ENCODE measurements around the gene ANK2.

Gene ANK2

GRCh38 chr4:113263274-113263673, 213.8 kb downstream of the ANK2 start:
- Histone ChIP-seq H3K36me3 (ENCODE audit: insufficient read depth, low read length) (peaks cover 5% of the 10 kb centered on the region; the same call in 1 of the 2 replicates), H3K9ac (ENCODE audit: low read depth, low read length) (no peak overlapping the region), H3K4me1 (ENCODE audit: insufficient read depth, low read length) (peaks cover 3% of the 10 kb centered on the region; the same call in 1 of the 2 replicates), H3K9me3 (ENCODE audit: control insufficient read depth, insufficient read depth, low read length) (no peaks in the 10 kb centered on the region)

- H3K4me1 ChIP-seq (ENCODE audit: insufficient read depth, low read length), result peaks cover 20% of the 10 kb centered on the region
- no peaks in the 10 kb centered on the region for H3K9me3 ChIP-seq (ENCODE audit: control insufficient read depth, insufficient read depth, low read length)
- H3K36me3 ChIP-seq (ENCODE audit: insufficient read depth, low read length), result peaks cover 4% of the 10 kb centered on the region; the same call in 1 of the 2 replicates
- H3K9ac ChIP-seq (ENCODE audit: low read depth, low read length), result no peak overlapping the region
Observed at GRCh38 chr4:113270520-113271319, 221.3 kb downstream of the ANK2 start.

- Histone ChIP-seq H3K36me3 (ENCODE audit: insufficient read depth, low read length) (peaks cover 4% of the 10 kb centered on the region; the same call in 1 of the 2 replicates), H3K9me3 (ENCODE audit: control insufficient read depth, insufficient read depth, low read length) (no peaks in the 10 kb centered on the region)
Observed at GRCh38 chr4:113272523-113272922, 223.1 kb downstream of the ANK2 start.

GRCh38 chr4:113273721-113274220, 224.3 kb downstream of the ANK2 start:
- Histone ChIP-seq H3K36me3 (ENCODE audit: insufficient read depth, low read length) (peaks cover 4% of the 10 kb centered on the region; the same call in 1 of the 2 replicates), H3K9me3 (ENCODE audit: control insufficient read depth, insufficient read depth, low read length) (no peaks in the 10 kb centered on the region), H3K9ac (ENCODE audit: low read depth, low read length) (no peak overlapping the region), H3K4me1 (ENCODE audit: insufficient read depth, low read length) (peaks cover 20% of the 10 kb centered on the region)

More at GRCh38 chr4:113272523-113272922, 223.1 kb downstream of the ANK2 start:
- H3K4me1 ChIP-seq (ENCODE audit: insufficient read depth, low read length), result peaks cover 20% of the 10 kb centered on the region
- H3K9ac ChIP-seq (ENCODE audit: low read depth, low read length), result no peak overlapping the region

- no peaks in the 10 kb centered on the region; the same call in 1 of the 2 replicates for H3K4me1 ChIP-seq (ENCODE audit: insufficient read depth, low read length)
- H3K9ac ChIP-seq (ENCODE audit: low read depth, low read length), result no peak overlapping the region
- peaks cover 4% of the 10 kb centered on the region; the same call in 1 of the 2 replicates for H3K36me3 ChIP-seq (ENCODE audit: insufficient read depth, low read length)
- H3K9me3 ChIP-seq (ENCODE audit: control insufficient read depth, insufficient read depth, low read length), result no peaks in the 10 kb centered on the region
Observed at GRCh38 chr4:113276464-113277170, 227.2 kb downstream of the ANK2 start.

GRCh38 chr4:113278324-113278934, 229.0 kb downstream of the ANK2 start:
- Histone ChIP-seq H3K9ac (ENCODE audit: low read depth, low read length) (no peak overlapping the region), H3K9me3 (ENCODE audit: control insufficient read depth, insufficient read depth, low read length) (no peaks in the 10 kb centered on the region), H3K4me1 (ENCODE audit: insufficient read depth, low read length) (no peaks in the 10 kb centered on the region), H3K36me3 (ENCODE audit: insufficient read depth, low read length) (peaks cover 4% of the 10 kb centered on the region; the same call in 1 of the 2 replicates)

- Histone ChIP-seq H3K4me1 (ENCODE audit: insufficient read depth, low read length) (0 out of 2 replicates have a peak, but pooled peaks cover under 1% of the 10 kb centered on the region), H3K9ac (ENCODE audit: low read depth, low read length) (no peak overlapping the region), H3K36me3 (ENCODE audit: insufficient read depth, low read length) (no peaks in the 10 kb centered on the region), H3K9me3 (ENCODE audit: control insufficient read depth, insufficient read depth, low read length) (no peaks in the 10 kb centered on the region)
Observed at GRCh38 chr4:113285501-113285900, 236.0 kb downstream of the ANK2 start.

- Histone ChIP-seq H3K9ac (ENCODE audit: low read depth, low read length) (no peak overlapping the region), H3K9me3 (ENCODE audit: control insufficient read depth, insufficient read depth, low read length) (no peaks in the 10 kb centered on the region), H3K4me1 (ENCODE audit: insufficient read depth, low read length) (peaks cover 23% of the 10 kb centered on the region), H3K36me3 (ENCODE audit: insufficient read depth, low read length) (no peaks in the 10 kb centered on the region)
Observed at GRCh38 chr4:113288257-113288656, 238.8 kb downstream of the ANK2 start.

- no peaks in the 10 kb centered on the region; the same call in 1 of the 2 replicates for H3K36me3 ChIP-seq (ENCODE audit: insufficient read depth, low read length)
- no peaks in the 10 kb centered on the region for H3K9me3 ChIP-seq (ENCODE audit: control insufficient read depth, insufficient read depth, low read length)
- peaks cover 27% of the 10 kb centered on the region for H3K4me1 ChIP-seq (ENCODE audit: insufficient read depth, low read length)
- H3K9ac ChIP-seq (ENCODE audit: low read depth, low read length), result no peak overlapping the region
Observed at GRCh38 chr4:113288696-113289095, 239.2 kb downstream of the ANK2 start.

- H3K4me1 ChIP-seq (ENCODE audit: insufficient read depth, low read length), result peaks cover 27% of the 10 kb centered on the region
- no peak overlapping the region for H3K9ac ChIP-seq (ENCODE audit: low read depth, low read length)
- H3K36me3 ChIP-seq (ENCODE audit: insufficient read depth, low read length), result no peaks in the 10 kb centered on the region; the same call in 1 of the 2 replicates
- no peaks in the 10 kb centered on the region for H3K9me3 ChIP-seq (ENCODE audit: control insufficient read depth, insufficient read depth, low read length)
Observed at GRCh38 chr4:113289766-113290165, 240.3 kb downstream of the ANK2 start.

- Histone ChIP-seq H3K36me3 (ENCODE audit: insufficient read depth, low read length) (no peaks in the 10 kb centered on the region; the same call in 1 of the 2 replicates), H3K9me3 (ENCODE audit: control insufficient read depth, insufficient read depth, low read length) (no peaks in the 10 kb centered on the region), H3K9ac (ENCODE audit: low read depth, low read length) (no peak overlapping the region), H3K4me1 (ENCODE audit: insufficient read depth, low read length) (peaks cover 27% of the 10 kb centered on the region)
Observed at GRCh38 chr4:113290666-113291065, 241.2 kb downstream of the ANK2 start.

GRCh38 chr4:113292371-113293042, 243.1 kb downstream of the ANK2 start:
- H3K9me3 ChIP-seq (ENCODE audit: control insufficient read depth, insufficient read depth, low read length), result no peaks in the 10 kb centered on the region
- H3K36me3 ChIP-seq (ENCODE audit: insufficient read depth, low read length), result no peaks in the 10 kb centered on the region; the same call in 1 of the 2 replicates
- H3K4me1 ChIP-seq (ENCODE audit: insufficient read depth, low read length), result peaks cover 27% of the 10 kb centered on the region
- H3K9ac ChIP-seq (ENCODE audit: low read depth, low read length), result no peak overlapping the region

GRCh38 chr4:113293043-113293560, 243.6 kb downstream of the ANK2 start:
- H3K4me1 ChIP-seq (ENCODE audit: insufficient read depth, low read length), result peaks cover 27% of the 10 kb centered on the region
- no peaks in the 10 kb centered on the region; the same call in 1 of the 2 replicates for H3K36me3 ChIP-seq (ENCODE audit: insufficient read depth, low read length)
- H3K9ac ChIP-seq (ENCODE audit: low read depth, low read length), result no peak overlapping the region
- no peaks in the 10 kb centered on the region for H3K9me3 ChIP-seq (ENCODE audit: control insufficient read depth, insufficient read depth, low read length)
